Neural cell (in vitro differentiated cells): ENCODE measurements around the gene SLC35B2. TPM values are rescaled to one million over a fixed set of nuclear protein-coding genes. Genes with fewer than 3 reads are reported as not detected.

Experiments
- H2AFZ ChIP-seq: fragments of 200-600, 300-800 bp; sonication (generic), shearing (Covaris generic); 2 replicates; pipeline ENCODE4 v1.6.0; 2014; ENCODE audit warnings: low read depth, mild to moderate bottlenecking, antibody characterized with exemption, low read length, moderate library complexity
- H3F3A ChIP-seq: fragments of 200-600 bp; shearing (Covaris generic); 2 replicates; pipeline ENCODE4 v1.6.1; 2016; ENCODE audit warnings: mild to moderate bottlenecking, moderate library complexity, mixed read lengths, antibody characterized with exemption, low read length; ENCODE audit not compliant: insufficient read depth, poor library complexity, severe bottlenecking
- H3K27ac ChIP-seq: fragments of 200-600, 300-800 bp; sonication (generic), shearing (Covaris generic); 2 replicates; pipeline ENCODE4 v1.5.1; 2014; ENCODE audit warnings: mild to moderate bottlenecking, low read length, moderate library complexity
- H3K27me3 ChIP-seq: fragments of 300-800, 200-600 bp; sonication (generic), shearing (Covaris generic); 2 replicates; pipeline ENCODE4 v1.6.0; 2014; ENCODE audit warnings: mild to moderate bottlenecking, low read depth, low read length, moderate library complexity; ENCODE audit not compliant: insufficient read depth
- H3K36me3 ChIP-seq: fragments of 300-800, 200-600 bp; sonication (generic), shearing (Covaris generic); 2 replicates; pipeline ENCODE4 v1.5.1; 2014; ENCODE audit warnings: mild to moderate bottlenecking, antibody characterized with exemption, low read length, moderate library complexity; ENCODE audit not compliant: insufficient read depth
- H3K4me2 ChIP-seq: fragments of 300-800, 200-600 bp; sonication (generic), shearing (Covaris generic); 2 replicates; pipeline ENCODE4 v1.6.0; 2014; ENCODE audit warnings: mild to moderate bottlenecking, low read length
- H3K4me3 ChIP-seq: fragments of 300-800, 200-600 bp; sonication (generic), shearing (Covaris generic); 2 replicates; pipeline ENCODE4 v1.5.1; 2014; ENCODE audit warnings: mild to moderate bottlenecking, low read length, moderate library complexity
- H3K79me2 ChIP-seq: fragments of 200-600 bp; shearing (Covaris generic); replicated peaks from 2 replicates; pipeline ENCODE4 v1.6.0; 2014; ENCODE audit warnings: mild to moderate bottlenecking, low read length, moderate library complexity; ENCODE audit not compliant: insufficient read depth
- H3K9ac ChIP-seq: fragments of 300-800, 200-600 bp; sonication (generic), shearing (Covaris generic); 2 replicates; pipeline ENCODE4 v1.6.1; 2016; ENCODE audit warnings: mild to moderate bottlenecking, low read length, mixed read lengths
- H3K9me2 ChIP-seq: fragments of 200-600 bp; shearing (Covaris generic); 2 replicates; pipeline ENCODE4 v1.6.1; 2016; ENCODE audit warnings: mild to moderate bottlenecking, low read length, mixed read lengths; ENCODE audit not compliant: insufficient read depth
- H3K9me3 ChIP-seq: fragments of 200-600, 300-800 bp; sonication (generic), shearing (Covaris generic); 2 replicates; pipeline ENCODE4 v1.6.1; 2016; ENCODE audit warnings: mild to moderate bottlenecking, mixed run types, low read length, moderate library complexity, mixed read lengths
- H4K20me1 ChIP-seq: fragments of 200-600 bp; shearing (Covaris generic); 2 replicates; pipeline ENCODE4 v1.6.1; 2016; ENCODE audit warnings: mild to moderate bottlenecking, mixed run types; ENCODE audit not compliant: insufficient read depth
- EP300 ChIP-seq: fragments of 450-650 bp; conservative IDR thresholded peaks from 2 replicates; pipeline ENCODE4 v1.6.1; 2014; ENCODE audit warnings: antibody characterized with exemption, mild to moderate bottlenecking, moderate library complexity; ENCODE audit not compliant: poor library complexity, severe bottlenecking
- EZH2 ChIP-seq: fragments of 200-600, 300-800 bp; shearing (Covaris generic), sonication (generic); IDR thresholded peaks from 2 replicates; pipeline ENCODE4 v1.6.1; 2014; ENCODE audit warnings: antibody characterized with exemption, low read length, borderline replicate concordance, mild to moderate bottlenecking; ENCODE audit not compliant: insufficient read depth, poor library complexity, severe bottlenecking
- MXI1 ChIP-seq: fragments of 450-650 bp; conservative IDR thresholded peaks from 2 replicates; pipeline ENCODE4 v1.6.1; 2014; ENCODE audit warnings: antibody characterized with exemption, mild to moderate bottlenecking; ENCODE audit not compliant: poor library complexity, severe bottlenecking
- POLR2AphosphoS5 ChIP-seq: IDR thresholded peaks from 2 replicates; pipeline ENCODE4 v1.6.1; 2012
- RAD21 ChIP-seq: fragments of 450-650 bp; conservative IDR thresholded peaks from 2 replicates; pipeline ENCODE4 v1.6.1; 2014; ENCODE audit warnings: antibody characterized with exemption, mild to moderate bottlenecking, moderate library complexity
- SMC3 ChIP-seq: fragments of 450-650 bp; conservative IDR thresholded peaks from 2 replicates; pipeline ENCODE4 v1.6.1; 2014; ENCODE audit warnings: antibody characterized with exemption, mild to moderate bottlenecking, moderate library complexity; ENCODE audit not compliant: poor library complexity
- TAF1 ChIP-seq: IDR thresholded peaks from 2 replicates; pipeline ENCODE4 v1.6.1; 2012; ENCODE audit warnings: low read depth
- polyA plus RNA-seq: library from polyadenylated mRNA; depleted of rRNA; stranded (reverse); fragments of >200 nt; gene quantifications from 2 replicates; pipeline ENCODE4 v1.2.3, GENCODE V29; 2014
- TF ChIP-seq, protein P1 (sequence below): IDR thresholded peaks from 2 replicates; pipeline ENCODE4 v1.6.1; 2012; ENCODE audit warnings: borderline replicate concordance
- TF ChIP-seq, protein P2 (sequence below): fragments of 450-650 bp; IDR thresholded peaks from 2 replicates; pipeline ENCODE4 v1.5.1; 2014; ENCODE audit warnings: antibody characterized with exemption, mild to moderate bottlenecking, moderate library complexity; ENCODE audit not compliant: poor library complexity, severe bottlenecking

Gene SLC35B2
- polyA plus RNA-seq, 1 donor from 2014 or later = 44.5 TPM

DNA sequence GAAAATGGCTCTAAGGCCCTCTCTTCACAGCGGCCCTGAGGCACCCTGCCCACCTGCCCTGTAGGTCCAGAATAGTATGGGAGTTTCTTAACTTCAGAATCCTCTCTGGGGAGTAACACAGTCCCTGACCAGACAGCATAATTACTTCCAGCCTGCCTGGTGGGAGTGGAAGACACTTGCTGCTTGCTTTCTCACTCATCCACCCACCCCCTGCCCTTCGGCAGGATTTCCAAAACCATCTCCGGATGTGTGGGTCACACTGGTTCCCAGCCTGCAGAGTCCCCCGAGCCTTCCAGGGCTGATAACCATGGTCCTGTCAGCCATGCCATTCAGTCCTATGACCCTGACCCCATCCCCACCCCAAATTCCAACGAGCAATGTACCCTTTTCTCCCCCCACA, 28.5 kb downstream of the SLC35B2 start:
- Histone ChIP-seq H3K9me3 (no peaks in the 10 kb centered on the region), H3K4me2 (no peak overlapping the region), H3K79me2 (peaks cover 3% of the 10 kb centered on the region), H3K27me3 (no peaks in the 10 kb centered on the region), H3K9ac (no peak overlapping the region), H3K27ac (no peak overlapping the region), H3K4me3 (no peak overlapping the region), H3F3A (no peaks in the 10 kb centered on the region), H3K9me2 (no peaks in the 10 kb centered on the region), H2AFZ (no peak overlapping the region), H3K36me3 (no peaks in the 10 kb centered on the region), H4K20me1 (no peaks in the 10 kb centered on the region)
- TF ChIP-seq EZH2 (no peak), POLR2AphosphoS5 (no peak), EP300 (no peak), SMC3 (no peak), MXI1 (no peak), RAD21 (no peak), TAF1 (no peak)
- TF ChIP-seq, protein P1, sequence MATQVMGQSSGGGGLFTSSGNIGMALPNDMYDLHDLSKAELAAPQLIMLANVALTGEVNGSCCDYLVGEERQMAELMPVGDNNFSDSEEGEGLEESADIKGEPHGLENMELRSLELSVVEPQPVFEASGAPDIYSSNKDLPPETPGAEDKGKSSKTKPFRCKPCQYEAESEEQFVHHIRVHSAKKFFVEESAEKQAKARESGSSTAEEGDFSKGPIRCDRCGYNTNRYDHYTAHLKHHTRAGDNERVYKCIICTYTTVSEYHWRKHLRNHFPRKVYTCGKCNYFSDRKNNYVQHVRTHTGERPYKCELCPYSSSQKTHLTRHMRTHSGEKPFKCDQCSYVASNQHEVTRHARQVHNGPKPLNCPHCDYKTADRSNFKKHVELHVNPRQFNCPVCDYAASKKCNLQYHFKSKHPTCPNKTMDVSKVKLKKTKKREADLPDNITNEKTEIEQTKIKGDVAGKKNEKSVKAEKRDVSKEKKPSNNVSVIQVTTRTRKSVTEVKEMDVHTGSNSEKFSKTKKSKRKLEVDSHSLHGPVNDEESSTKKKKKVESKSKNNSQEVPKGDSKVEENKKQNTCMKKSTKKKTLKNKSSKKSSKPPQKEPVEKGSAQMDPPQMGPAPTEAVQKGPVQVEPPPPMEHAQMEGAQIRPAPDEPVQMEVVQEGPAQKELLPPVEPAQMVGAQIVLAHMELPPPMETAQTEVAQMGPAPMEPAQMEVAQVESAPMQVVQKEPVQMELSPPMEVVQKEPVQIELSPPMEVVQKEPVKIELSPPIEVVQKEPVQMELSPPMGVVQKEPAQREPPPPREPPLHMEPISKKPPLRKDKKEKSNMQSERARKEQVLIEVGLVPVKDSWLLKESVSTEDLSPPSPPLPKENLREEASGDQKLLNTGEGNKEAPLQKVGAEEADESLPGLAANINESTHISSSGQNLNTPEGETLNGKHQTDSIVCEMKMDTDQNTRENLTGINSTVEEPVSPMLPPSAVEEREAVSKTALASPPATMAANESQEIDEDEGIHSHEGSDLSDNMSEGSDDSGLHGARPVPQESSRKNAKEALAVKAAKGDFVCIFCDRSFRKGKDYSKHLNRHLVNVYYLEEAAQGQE = no peak
- TF ChIP-seq, protein P2, sequence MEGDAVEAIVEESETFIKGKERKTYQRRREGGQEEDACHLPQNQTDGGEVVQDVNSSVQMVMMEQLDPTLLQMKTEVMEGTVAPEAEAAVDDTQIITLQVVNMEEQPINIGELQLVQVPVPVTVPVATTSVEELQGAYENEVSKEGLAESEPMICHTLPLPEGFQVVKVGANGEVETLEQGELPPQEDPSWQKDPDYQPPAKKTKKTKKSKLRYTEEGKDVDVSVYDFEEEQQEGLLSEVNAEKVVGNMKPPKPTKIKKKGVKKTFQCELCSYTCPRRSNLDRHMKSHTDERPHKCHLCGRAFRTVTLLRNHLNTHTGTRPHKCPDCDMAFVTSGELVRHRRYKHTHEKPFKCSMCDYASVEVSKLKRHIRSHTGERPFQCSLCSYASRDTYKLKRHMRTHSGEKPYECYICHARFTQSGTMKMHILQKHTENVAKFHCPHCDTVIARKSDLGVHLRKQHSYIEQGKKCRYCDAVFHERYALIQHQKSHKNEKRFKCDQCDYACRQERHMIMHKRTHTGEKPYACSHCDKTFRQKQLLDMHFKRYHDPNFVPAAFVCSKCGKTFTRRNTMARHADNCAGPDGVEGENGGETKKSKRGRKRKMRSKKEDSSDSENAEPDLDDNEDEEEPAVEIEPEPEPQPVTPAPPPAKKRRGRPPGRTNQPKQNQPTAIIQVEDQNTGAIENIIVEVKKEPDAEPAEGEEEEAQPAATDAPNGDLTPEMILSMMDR = no peak

DNA sequence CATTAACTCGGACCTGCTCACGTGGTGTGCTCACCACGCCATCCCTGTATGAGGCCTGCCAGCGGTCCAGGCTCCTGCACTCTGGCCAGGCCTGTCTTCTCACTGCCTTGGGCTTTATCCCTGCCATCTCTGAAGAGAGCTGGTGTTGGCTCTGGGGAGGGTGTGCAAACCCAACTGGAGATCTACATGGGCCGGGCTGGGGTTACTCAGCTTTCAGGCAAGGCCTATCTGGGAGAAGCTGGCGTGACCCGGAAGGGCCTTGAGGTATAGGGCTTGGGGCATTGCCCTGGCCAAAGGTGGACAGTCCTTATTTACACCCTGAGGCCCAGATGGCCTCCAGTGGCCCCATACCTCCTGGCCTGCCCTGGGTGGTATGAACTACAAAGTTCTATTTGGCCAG, 28.9 kb downstream of the SLC35B2 start:
- Histone ChIP-seq H3K9me3 (no peaks in the 10 kb centered on the region), H4K20me1 (no peaks in the 10 kb centered on the region), H3K9ac (no peak overlapping the region), H3K36me3 (no peaks in the 10 kb centered on the region), H3K4me2 (no peak overlapping the region), H3K4me3 (no peak overlapping the region), H3K27ac (no peak overlapping the region), H3F3A (no peaks in the 10 kb centered on the region), H3K9me2 (no peaks in the 10 kb centered on the region), H2AFZ (no peak overlapping the region), H3K79me2 (peaks cover 3% of the 10 kb centered on the region), H3K27me3 (no peaks in the 10 kb centered on the region)
- no peak for TF ChIP-seq EZH2
- TF ChIP-seq, protein P2 = no peak
- no peak for TF ChIP-seq TAF1
- TF ChIP-seq RAD21 = no peak
- no peak for TF ChIP-seq SMC3
- TF ChIP-seq, protein P1 = no peak
- TF ChIP-seq EP300 = no peak
- TF ChIP-seq POLR2AphosphoS5 = no peak
- no peak for TF ChIP-seq MXI1
